NT2/D1 (cell line): ENCODE results near the gene KLF6.

Experiments used
- SUZ12 ChIP-seq: IDR thresholded peaks from 2 replicates; pipeline ENCODE4 v1.6.1; 2011; ENCODE audit not compliant: insufficient read length, insufficient read depth; ENCODE audit errors: extremely low read depth
- YY1 ChIP-seq: IDR thresholded peaks from 2 replicates; pipeline ENCODE4 v1.6.1; 2011; ENCODE audit not compliant: insufficient read length, insufficient read depth

GRCh38 chr10:3827266-3827665 lies 42.3 kb upstream of the KLF6 start:
- TF ChIP-seq YY1 (no peak), SUZ12 (no peak)
